OCI-LY7 (cell line): Measurements from ENCODE around the gene CYRIA. TPM values are rescaled to one million over a fixed set of nuclear protein-coding genes. Genes with fewer than 3 reads are reported as not detected.

Experiments used
- BruUV-seq: library from RNA; stranded (reverse); fragments of 400-500 nt; replicated peaks from 2 replicates; lab custom pipeline; 2021; lab: Mats Ljungman, UMichigan
- CTCF ChIA-PET: fragments of 300-600 bp; sonication (Branson Sonifier 250); formaldehyde crosslinking; loops from one replicate; lab custom pipeline; 2022; ENCODE audit warnings: antibody characterized with exemption; ENCODE audit not compliant: unreplicated experiment; lab: Charles Lee
- POLR2A ChIA-PET: fragments of 300-600 bp; sonication (Branson Sonifier 250); formaldehyde crosslinking; loops from one replicate; lab custom pipeline; 2022; ENCODE audit warnings: antibody characterized with exemption; lab: Charles Lee
- DNase-seq: peaks from one replicate; pipeline ENCODE4 v3.0.0-alpha.2; 2015; ENCODE audit warnings: low spot score
- H2AFZ ChIP-seq: fragments of 200-600 bp; sonication (generic), shearing (Covaris generic); 2 replicates; pipeline ENCODE4 v1.6.1; 2014; ENCODE audit warnings: mild to moderate bottlenecking, antibody characterized with exemption, low read length, moderate library complexity
- H3K27ac ChIP-seq: fragments of 200-600 bp; sonication (generic); 2 replicates; pipeline ENCODE4 v1.5.1; 2014; ENCODE audit warnings: mixed run types, low read depth, mild to moderate bottlenecking, moderate library complexity, low read length, inconsistent platforms; ENCODE audit not compliant: poor library complexity, severe bottlenecking
- H3K36me3 ChIP-seq: fragments of 200-600 bp; sonication (generic); 2 replicates; pipeline ENCODE4 v1.6.1; 2014; ENCODE audit warnings: mild to moderate bottlenecking, antibody characterized with exemption, low read length, moderate library complexity, mixed read lengths; ENCODE audit not compliant: insufficient read depth
- H3K4me1 ChIP-seq: fragments of 200-600 bp; sonication (generic); 2 replicates; pipeline ENCODE4 v1.5.1; 2014; ENCODE audit warnings: mild to moderate bottlenecking, low read length; ENCODE audit not compliant: insufficient read depth, poor library complexity, severe bottlenecking
- H3K4me2 ChIP-seq: fragments of 200-600 bp; sonication (generic); 2 replicates; pipeline ENCODE4 v1.6.1; 2014; ENCODE audit warnings: mild to moderate bottlenecking, low read length
- H3K4me3 ChIP-seq: fragments of 200-600 bp; sonication (generic); 2 replicates; pipeline ENCODE4 v1.5.1; 2014; ENCODE audit warnings: mild to moderate bottlenecking, low read depth, low read length; ENCODE audit not compliant: poor library complexity, severe bottlenecking
- H3K79me2 ChIP-seq: fragments of 200-600 bp; sonication (generic); 2 replicates; pipeline ENCODE4 v1.6.1; 2016; ENCODE audit warnings: low read depth, mild to moderate bottlenecking, low read length, moderate library complexity, mixed read lengths; ENCODE audit not compliant: insufficient read depth
- H3K9me2 ChIP-seq: fragments of 200-600 bp; sonication (generic); 2 replicates; pipeline ENCODE4 v1.6.1; 2016; ENCODE audit warnings: mild to moderate bottlenecking, low read length, mixed read lengths; ENCODE audit not compliant: insufficient read depth
- H3K9me3 ChIP-seq: fragments of 200-600 bp; sonication (generic); 2 replicates; pipeline ENCODE4 v1.6.1; 2014; ENCODE audit warnings: mild to moderate bottlenecking, mixed run types, low read length, mixed read lengths
- H4K20me1 ChIP-seq: fragments of 200-600 bp; sonication (generic); 2 replicates; pipeline ENCODE4 v1.6.1; 2014; ENCODE audit warnings: mild to moderate bottlenecking, antibody characterized with exemption, low read length, moderate library complexity, mixed read lengths; ENCODE audit not compliant: insufficient read depth
- CTCF ChIP-seq: fragments of 200-600 bp; sonication (generic); conservative IDR thresholded peaks from 2 replicates; pipeline ENCODE4 v1.5.1; 2014; ENCODE audit warnings: mild to moderate bottlenecking, antibody characterized with exemption, low read length, moderate library complexity, mixed read lengths
- EZH2phosphoT487 ChIP-seq: fragments of 200-600 bp; sonication (generic); IDR thresholded peaks from 2 replicates; pipeline ENCODE4 v1.6.1; 2018; ENCODE audit warnings: low read depth, borderline replicate concordance, mild to moderate bottlenecking, mixed run types, antibody characterized with exemption, low read length, moderate library complexity, mixed read lengths
- intact Hi-C: fragments of 100-400 bp; cut with micrococcal nuclease; formaldehyde crosslinking; loops from one replicate; pipeline ENCODE4 v1.10.0; 2022; ENCODE audit not compliant: unreplicated experiment
- total RNA-seq, 2 experiments: library from RNA; depleted of rRNA in 1 of 2; stranded (reverse); fragments of >200 nt in 1 of 2; shearing (Covaris generic) in 1 of 2; gene quantifications; 2 replicates each; pipeline ENCODE4 v1.2.3, GENCODE V29; 2014 to 2022

CYRIA gene
- total RNA-seq, 2 experiments from 2014 or later, result 5.0 to 11.7 TPM

DNA sequence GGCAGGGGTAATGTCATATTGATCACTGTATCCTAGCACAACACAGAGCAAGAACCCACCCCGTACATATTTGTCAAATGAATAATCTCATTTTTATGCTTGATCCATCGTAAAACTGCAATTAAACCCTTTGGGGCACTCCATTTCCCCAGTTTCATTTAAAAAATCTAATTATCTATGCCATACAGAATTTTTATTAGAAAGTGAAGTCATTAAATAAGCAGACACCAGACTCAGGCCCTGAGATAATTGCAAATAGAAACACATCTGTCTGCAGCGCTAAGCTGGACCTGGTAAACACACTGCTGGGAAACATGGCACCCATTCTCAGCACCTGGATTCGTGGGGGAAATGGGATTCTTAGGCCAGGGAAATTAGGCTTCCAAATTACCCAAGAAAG, 5.1 kb downstream of the CYRIA start:
- no peaks in the 10 kb centered on the region for H3K9me3 ChIP-seq
- H4K20me1 ChIP-seq, result no peaks in the 10 kb centered on the region
- H3K4me1 ChIP-seq, result peaks cover 93% of the 10 kb centered on the region
- H3K4me2 ChIP-seq, result peak overlapping the region; percentile 27; the same call in 1 of the 2 replicates
- H2AFZ ChIP-seq, result no peak overlapping the region
- no peaks in the 10 kb centered on the region for H3K9me2 ChIP-seq
- no peak for DNase-seq
- peaks cover 22% of the 10 kb centered on the region; the same call in 1 of the 2 replicates for H3K79me2 ChIP-seq
- H3K27ac ChIP-seq, result no peak overlapping the region
- H3K36me3 ChIP-seq, result no peaks in the 10 kb centered on the region
- no peak for TF ChIP-seq EZH2phosphoT487
- TF ChIP-seq CTCF, result no peak
- intact Hi-C loops, result no loop called here
- H3K4me3 ChIP-seq, result no peak overlapping the region
- ChIA-PET CTCF (interaction anchor here (14.7 kb wide), 1 partner anchor 34 kb away, joined by 149 read pairs; no protein-coding TSS in a partner anchor), POLR2A (interaction anchor here (3.2 to 17.9 kb wide), 2 partner anchors 19 to 33 kb away, joined by 15 to 414 read pairs; no protein-coding TSS in a partner anchor)
- no TSS peak for BruUV-seq

GRCh38 chr2:16660114-16660513, 5.5 kb downstream of the CYRIA start:
- intact Hi-C loops, result no loop called here
- peak; percentile 32 for DNase-seq
- no TSS peak for BruUV-seq

More at GRCh38 chr2:16660114-16660513, 5.5 kb downstream of the CYRIA start:
- POLR2A ChIA-PET, result interaction anchor here (1.6 to 17.9 kb wide), 3 partner anchors 13 to 32 kb away, joined by 7 to 414 read pairs (median 15); no protein-coding TSS in a partner anchor
- TF ChIP-seq CTCF (no peak), EZH2phosphoT487 (no peak)
- H3K4me2 ChIP-seq, result peak overlapping the region; percentile 27
- H3K36me3 ChIP-seq, result no peaks in the 10 kb centered on the region
- H2AFZ ChIP-seq, result no peak overlapping the region
- peaks cover 95% of the 10 kb centered on the region for H3K4me1 ChIP-seq
- no peaks in the 10 kb centered on the region for H3K9me3 ChIP-seq
- H3K79me2 ChIP-seq, result peaks cover 25% of the 10 kb centered on the region; the same call in 1 of the 2 replicates
- H3K9me2 ChIP-seq, result no peaks in the 10 kb centered on the region
- H3K27ac ChIP-seq, result no peak overlapping the region
- CTCF ChIA-PET, result interaction anchor here (14.7 kb wide), 1 partner anchor 33 kb away, joined by 149 read pairs; no protein-coding TSS in a partner anchor
- no peaks in the 10 kb centered on the region for H4K20me1 ChIP-seq
- H3K4me3 ChIP-seq, result no peak overlapping the region
